ENCODE data around the gene OR2Z1. TPM values are rescaled to one million over a fixed set of nuclear protein-coding genes. Genes with fewer than 3 reads are reported as not detected.

OR2Z1 gene
- total RNA-seq, 4 donors from 2014 or later: not detected

DNA sequence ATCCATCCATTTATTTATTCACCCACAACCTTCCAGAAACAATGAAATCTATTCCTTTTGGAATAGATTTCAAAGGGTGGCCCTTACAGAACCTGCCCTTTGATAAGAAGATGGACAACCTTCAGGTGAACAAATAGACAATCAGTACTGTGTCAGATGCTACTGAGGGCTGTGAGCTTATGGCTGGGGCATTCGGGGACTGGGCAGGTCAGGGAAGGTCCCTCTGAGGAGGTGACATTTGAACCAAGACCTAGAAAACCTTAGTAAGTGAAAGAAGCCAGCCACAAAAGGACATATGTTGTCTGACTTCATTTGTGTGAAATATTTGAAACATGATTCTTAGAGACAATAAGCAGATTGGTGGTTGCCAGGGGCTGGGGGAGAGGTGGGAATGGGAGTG lies 38.5 kb upstream of the OR2Z1 start:
- TF ChIP-seq, protein P1, sequence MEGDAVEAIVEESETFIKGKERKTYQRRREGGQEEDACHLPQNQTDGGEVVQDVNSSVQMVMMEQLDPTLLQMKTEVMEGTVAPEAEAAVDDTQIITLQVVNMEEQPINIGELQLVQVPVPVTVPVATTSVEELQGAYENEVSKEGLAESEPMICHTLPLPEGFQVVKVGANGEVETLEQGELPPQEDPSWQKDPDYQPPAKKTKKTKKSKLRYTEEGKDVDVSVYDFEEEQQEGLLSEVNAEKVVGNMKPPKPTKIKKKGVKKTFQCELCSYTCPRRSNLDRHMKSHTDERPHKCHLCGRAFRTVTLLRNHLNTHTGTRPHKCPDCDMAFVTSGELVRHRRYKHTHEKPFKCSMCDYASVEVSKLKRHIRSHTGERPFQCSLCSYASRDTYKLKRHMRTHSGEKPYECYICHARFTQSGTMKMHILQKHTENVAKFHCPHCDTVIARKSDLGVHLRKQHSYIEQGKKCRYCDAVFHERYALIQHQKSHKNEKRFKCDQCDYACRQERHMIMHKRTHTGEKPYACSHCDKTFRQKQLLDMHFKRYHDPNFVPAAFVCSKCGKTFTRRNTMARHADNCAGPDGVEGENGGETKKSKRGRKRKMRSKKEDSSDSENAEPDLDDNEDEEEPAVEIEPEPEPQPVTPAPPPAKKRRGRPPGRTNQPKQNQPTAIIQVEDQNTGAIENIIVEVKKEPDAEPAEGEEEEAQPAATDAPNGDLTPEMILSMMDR (IDR thresholded peaks at IDR 0.05; ENCODE audit: low read depth): no peak

DNA sequence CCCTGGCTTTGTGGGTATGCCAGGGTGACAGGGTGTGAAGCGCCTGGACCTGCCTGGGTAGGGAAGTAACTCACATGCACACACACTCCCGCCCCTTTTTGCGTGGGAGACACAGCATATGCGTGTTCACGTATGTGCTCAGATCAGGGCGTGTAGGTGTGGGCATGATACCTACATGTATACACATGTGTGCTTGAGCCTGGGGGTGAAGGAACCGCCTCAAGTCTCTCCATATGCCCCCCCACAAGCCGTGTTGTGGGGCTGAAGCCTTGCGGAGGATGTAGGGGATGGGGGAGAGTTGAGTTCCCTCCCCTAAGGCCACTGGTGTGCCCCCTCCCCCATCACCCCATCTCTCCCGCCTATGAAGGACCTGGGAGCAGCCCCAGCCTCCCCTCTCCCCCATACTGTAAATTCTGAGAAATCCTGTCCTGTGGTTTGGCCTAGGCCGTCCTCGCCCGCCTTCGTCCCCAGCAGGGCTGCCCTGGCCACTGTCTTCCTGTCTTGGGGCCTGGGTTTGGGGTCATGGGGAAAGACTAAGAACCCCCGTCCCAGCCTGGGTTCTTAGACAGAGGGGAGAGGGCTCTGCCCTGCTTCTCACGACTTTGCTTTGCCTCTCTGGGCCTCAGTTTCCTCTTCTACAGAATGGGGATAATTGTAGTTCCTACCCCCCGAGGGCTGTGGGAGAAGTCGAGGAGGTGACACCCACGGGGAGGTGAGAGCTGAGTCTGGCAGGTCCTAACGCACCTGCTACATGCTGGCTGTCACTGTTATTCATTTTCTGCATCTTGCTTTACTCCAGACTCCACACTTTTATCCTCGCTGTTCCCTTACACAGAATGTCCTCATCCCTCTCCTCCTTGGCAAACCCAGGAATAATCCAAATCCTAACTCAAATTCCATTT lies 37.2 kb upstream of the OR2Z1 start:
- TF ChIP-seq, protein P1 (IDR thresholded peaks at IDR 0.05; ENCODE audit: low read depth): no peak

DNA sequence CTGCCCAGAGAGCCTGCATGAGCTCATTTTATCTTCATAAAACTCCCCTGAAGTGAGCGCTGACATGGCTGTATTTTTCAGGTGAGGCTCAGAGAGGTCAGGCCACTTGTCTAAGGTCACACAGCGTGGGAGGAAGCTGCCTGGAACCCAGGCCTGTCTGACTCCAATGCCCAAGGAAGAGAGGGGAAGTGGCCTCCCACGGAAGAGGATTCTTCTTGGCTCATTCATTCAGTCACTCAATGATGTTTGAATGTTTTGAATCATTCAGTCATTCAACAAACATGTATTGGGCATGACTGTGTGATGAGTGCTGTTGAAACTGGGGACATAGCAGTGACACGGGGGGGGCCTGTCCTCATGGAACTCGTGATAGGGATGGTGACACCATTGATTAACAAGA lies 34.9 kb upstream of the OR2Z1 start:
- TF ChIP-seq, protein P1 (IDR thresholded peaks at IDR 0.05; ENCODE audit: low read depth): no peak

DNA sequence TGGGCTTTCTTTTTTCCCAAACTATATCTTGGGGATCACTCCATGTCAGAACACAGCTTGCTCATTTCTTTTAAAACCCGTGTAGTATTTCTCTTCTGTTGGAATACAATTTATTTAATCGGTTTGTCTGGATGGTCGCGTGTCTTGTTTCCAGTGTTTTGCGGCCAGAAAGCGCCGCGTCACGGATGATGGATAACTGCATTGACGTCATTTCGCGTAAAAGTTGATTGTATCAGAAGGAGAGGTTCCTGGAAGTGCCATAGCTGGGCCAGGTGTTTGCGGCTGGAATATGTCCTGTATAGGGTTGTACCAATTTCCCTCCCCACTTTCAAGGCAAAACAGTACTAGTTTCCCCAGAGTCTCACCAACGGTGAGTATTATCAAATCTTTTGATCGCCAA lies 32.5 kb upstream of the OR2Z1 start:
- TF ChIP-seq, protein P1 (IDR thresholded peaks at IDR 0.05; ENCODE audit: low read depth): no peak

DNA sequence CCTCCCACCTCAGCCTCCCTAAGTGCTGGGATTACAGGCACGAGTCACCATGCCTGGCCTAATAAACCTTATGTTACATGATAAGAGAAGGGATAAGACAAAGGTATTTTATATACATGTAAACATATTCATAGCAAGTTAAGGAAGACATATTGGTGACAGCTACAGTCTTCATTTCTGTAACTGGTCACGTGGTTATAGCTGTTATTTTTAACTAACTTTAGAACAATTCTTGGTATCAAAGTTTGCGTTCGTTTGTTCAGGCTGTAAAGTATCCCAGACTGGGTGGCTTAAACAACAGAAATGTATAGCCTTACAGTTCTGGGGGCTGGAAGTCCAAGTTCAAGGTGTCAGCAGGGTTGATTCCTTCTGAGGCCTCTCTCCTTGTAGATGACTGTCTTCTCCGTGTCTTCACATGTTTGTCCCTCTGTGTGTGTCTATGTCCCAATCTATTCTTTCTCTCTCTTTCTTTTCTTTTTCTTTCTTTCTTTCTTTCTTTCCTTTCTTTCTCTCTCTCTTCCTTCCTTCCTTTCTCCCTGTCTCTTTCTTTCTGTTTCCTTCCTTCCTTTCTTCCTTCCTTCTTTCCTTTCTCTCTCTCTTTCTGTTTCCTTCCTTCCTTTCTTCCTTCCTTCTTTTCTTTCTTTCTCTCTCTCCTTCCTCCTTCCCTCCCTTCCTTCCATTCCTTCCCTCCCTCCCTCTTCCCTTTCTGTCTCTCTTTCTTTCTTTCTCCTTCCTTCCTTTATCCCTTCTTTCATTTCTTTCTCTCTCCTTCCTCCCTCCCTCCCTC lies 30.5 kb upstream of the OR2Z1 start:
- TF ChIP-seq, protein P1 (IDR thresholded peaks at IDR 0.05; ENCODE audit: low read depth): no peak

DNA sequence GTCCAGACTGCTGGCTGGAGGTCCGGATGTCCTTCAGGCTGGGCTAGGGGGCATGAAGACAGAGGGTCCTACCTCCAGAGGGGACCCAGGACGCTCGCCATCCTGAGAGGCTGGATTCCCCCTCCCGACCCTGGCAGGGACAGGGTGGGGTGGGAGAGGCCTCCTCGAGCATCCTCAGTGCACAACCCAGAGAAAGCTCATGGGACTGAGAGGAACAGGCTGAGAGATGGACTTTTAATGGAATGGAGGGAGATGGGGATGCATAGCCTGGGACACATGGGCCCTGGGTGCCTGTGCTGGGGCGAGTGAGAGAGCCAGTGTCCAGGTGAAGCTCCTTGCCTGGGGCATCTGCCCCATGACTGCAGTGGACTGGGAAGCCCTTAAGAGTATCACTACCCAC lies 25.9 kb upstream of the OR2Z1 start:
- TF ChIP-seq, protein P1 (IDR thresholded peaks at IDR 0.05; ENCODE audit: low read depth): no peak

DNA sequence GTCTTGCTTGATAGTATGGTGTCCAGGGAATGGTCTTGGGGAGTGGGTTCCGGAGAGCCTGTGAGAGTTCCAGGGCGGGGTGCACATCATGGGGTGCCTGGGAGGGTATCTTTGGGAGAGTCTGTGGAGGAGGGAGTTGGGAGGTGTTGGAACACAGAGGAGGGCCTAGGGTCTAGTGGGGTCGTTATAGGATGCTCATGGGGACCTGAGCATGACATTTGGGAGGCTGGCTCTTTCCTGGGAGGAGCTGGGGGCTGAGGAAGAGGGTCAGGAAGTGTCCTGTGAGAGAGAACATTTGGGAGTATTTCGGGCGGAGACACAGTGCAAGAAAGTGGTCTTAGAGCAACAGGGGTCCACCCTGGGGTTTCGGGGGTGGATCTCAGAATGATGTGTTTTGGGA lies 25.5 kb upstream of the OR2Z1 start:
- TF ChIP-seq, protein P1 (IDR thresholded peaks at IDR 0.05; ENCODE audit: low read depth): no peak

All from subcutaneous adipose tissue (tissue), 4 donors.